HepG2 (cell line): Measurements from ENCODE around the gene RRN3. TPM values are rescaled to one million over a fixed set of nuclear protein-coding genes. Genes with fewer than 3 reads are reported as not detected.

Experiments used
- DNMT1 ChIP-seq: sonication (generic); formaldehyde crosslinking; IDR thresholded peaks from 2 replicates; pipeline ENCODE4 v1.5.1; 2020; ENCODE audit warnings: mild to moderate bottlenecking, missing genetic modification reagents
- EEA1 ChIP-seq: sonication (generic); formaldehyde crosslinking; IDR thresholded peaks from 2 replicates; pipeline ENCODE4 v1.5.1; 2020; ENCODE audit warnings: mild to moderate bottlenecking, missing genetic modification reagents, borderline replicate concordance
- KDM3A ChIP-seq: IDR thresholded peaks from 2 replicates; pipeline ENCODE4 v1.6.1; 2018; ENCODE audit warnings: low read depth, missing compliant biosample characterization
- MAF1 ChIP-seq: sonication (generic); formaldehyde crosslinking; IDR thresholded peaks from 2 replicates; pipeline ENCODE4 v1.5.0; 2020; ENCODE audit warnings: missing genetic modification reagents, borderline replicate concordance
- MEF2D ChIP-seq: sonication (generic); formaldehyde crosslinking; IDR thresholded peaks from 2 replicates; pipeline ENCODE4 v1.5.1; 2020; ENCODE audit warnings: mild to moderate bottlenecking, missing genetic modification reagents
- NBN ChIP-seq: fragments of 450-650 bp; conservative IDR thresholded peaks from 2 replicates; pipeline ENCODE4 v1.6.1; 2017
- NKX3-1 ChIP-seq: sonication (generic); formaldehyde crosslinking; IDR thresholded peaks from 2 replicates; pipeline ENCODE4 v1.5.0; 2020; ENCODE audit warnings: missing genetic modification reagents
- REL ChIP-seq: sonication (generic); formaldehyde crosslinking; conservative IDR thresholded peaks from 2 replicates; pipeline ENCODE4 v1.8.0; 2022; ENCODE audit warnings: mild to moderate bottlenecking, missing genetic modification reagents, moderate library complexity
- XRCC5 ChIP-seq: fragments of 200-400 bp; formaldehyde crosslinking; optimal IDR thresholded peaks from 2 replicates; pipeline ENCODE3; 2017; ENCODE audit warnings: mild to moderate bottlenecking, low read length
- ZNF407 ChIP-seq: sonication (generic); formaldehyde crosslinking; IDR thresholded peaks from one replicate; pipeline ENCODE4 v1.5.1; 2020; ENCODE audit warnings: mild to moderate bottlenecking, missing genetic modification reagents; ENCODE audit errors: not compliant biosample characterization
- ZNF747 ChIP-seq: sonication (generic); formaldehyde crosslinking; IDR thresholded peaks from 2 replicates; pipeline ENCODE4 v1.8.1; 2023; ENCODE audit warnings: missing genetic modification reagents, mild to moderate bottlenecking, borderline replicate concordance
- ZNF839 ChIP-seq: sonication (generic); formaldehyde crosslinking; IDR thresholded peaks from 2 replicates; pipeline ENCODE4 v1.4.0; 2020; ENCODE audit warnings: missing genetic modification reagents, mild to moderate bottlenecking, borderline replicate concordance
- polyA plus RNA-seq, 8 experiments: library from polyadenylated mRNA; depleted of rRNA in 3 of 8; stranded (reverse) in 7 of 8; unstranded in 1 of 8; fragments of >200 nt; fragmentation: Illumina TruSeq in 4 of 8; extraction: Trizol in 4 of 8; gene quantifications; 2 replicates each; pipeline versions ENCODE4 v1.2.1 to v1.2.3, GENCODE V29; 2011 to 2016; ENCODE audit warnings: low read depth in 4 of 8, missing spikeins in 1 of 8, mixed read lengths in 1 of 8; ENCODE audit not compliant: insufficient read depth in 1 of 8
- total RNA-seq, 5 experiments: library from RNA; depleted of rRNA; stranded (reverse); fragments of >200 nt; fragmentation: Illumina TruSeq; extraction: Trizol; gene quantifications; 2 replicates each; pipeline ENCODE4 v1.2.3, GENCODE V29; 2016; ENCODE audit warnings: low read depth in 1 of 5
- TF ChIP-seq, protein P1 (sequence below): sonication (generic); formaldehyde crosslinking; IDR thresholded peaks from 2 replicates; pipeline ENCODE4 v1.5.0; 2020; ENCODE audit warnings: mild to moderate bottlenecking, missing genetic modification reagents, borderline replicate concordance
- TF ChIP-seq, protein P2 (sequence below): sonication (generic); formaldehyde crosslinking; IDR thresholded peaks from 2 replicates; pipeline ENCODE4 v1.4.0; 2020; ENCODE audit warnings: missing genetic modification reagents

The RRN3 gene
- total and polyA plus RNA-seq, 2 of the 13 experiments (the other 11 are each of a cell fraction or from before 2014, with no cell fraction given): 45.8 to 67.0 TPM

DNA sequence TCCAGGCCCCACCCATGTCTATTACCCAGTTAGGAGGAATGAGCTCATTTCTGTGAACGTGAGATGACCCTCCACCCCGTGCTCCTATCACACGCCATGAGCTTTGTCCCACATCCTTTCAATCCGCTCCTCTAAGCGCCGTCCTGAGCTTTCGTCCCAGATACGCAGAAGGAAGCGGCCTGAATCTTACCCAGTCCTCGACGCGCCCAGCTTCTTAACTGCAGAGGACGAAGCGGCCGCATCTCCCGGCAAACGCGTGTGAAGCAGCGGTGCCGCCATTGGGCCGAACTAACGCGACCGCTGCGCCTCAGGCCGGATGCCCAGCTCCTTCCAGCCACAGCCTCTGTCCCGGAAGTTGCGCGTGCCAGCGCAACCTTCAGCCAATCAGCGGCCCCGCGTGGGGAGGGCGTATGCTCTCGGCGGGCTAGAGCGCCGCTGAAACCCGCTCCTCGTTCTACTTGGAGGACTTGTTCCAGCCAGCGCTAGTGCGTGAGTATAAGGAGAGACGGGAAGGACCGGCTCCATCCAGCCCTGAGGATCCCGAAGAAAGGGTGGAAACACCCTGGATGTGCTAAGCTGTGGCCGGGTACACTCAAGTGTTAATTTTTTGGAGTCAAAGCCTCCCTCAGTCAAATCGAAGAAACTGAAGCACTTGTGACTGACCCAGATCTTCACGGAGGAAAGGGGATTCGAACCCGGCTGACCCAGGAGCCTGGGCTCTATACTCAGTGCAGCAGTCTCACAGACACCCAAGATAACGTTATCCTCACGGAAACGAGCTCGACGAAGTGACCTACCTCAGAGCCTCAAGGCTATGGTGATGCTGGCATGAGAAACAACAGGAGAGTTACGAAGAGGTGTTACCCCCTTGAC lies at the start of gene RRN3 (continued):
- TF ChIP-seq, protein P1, sequence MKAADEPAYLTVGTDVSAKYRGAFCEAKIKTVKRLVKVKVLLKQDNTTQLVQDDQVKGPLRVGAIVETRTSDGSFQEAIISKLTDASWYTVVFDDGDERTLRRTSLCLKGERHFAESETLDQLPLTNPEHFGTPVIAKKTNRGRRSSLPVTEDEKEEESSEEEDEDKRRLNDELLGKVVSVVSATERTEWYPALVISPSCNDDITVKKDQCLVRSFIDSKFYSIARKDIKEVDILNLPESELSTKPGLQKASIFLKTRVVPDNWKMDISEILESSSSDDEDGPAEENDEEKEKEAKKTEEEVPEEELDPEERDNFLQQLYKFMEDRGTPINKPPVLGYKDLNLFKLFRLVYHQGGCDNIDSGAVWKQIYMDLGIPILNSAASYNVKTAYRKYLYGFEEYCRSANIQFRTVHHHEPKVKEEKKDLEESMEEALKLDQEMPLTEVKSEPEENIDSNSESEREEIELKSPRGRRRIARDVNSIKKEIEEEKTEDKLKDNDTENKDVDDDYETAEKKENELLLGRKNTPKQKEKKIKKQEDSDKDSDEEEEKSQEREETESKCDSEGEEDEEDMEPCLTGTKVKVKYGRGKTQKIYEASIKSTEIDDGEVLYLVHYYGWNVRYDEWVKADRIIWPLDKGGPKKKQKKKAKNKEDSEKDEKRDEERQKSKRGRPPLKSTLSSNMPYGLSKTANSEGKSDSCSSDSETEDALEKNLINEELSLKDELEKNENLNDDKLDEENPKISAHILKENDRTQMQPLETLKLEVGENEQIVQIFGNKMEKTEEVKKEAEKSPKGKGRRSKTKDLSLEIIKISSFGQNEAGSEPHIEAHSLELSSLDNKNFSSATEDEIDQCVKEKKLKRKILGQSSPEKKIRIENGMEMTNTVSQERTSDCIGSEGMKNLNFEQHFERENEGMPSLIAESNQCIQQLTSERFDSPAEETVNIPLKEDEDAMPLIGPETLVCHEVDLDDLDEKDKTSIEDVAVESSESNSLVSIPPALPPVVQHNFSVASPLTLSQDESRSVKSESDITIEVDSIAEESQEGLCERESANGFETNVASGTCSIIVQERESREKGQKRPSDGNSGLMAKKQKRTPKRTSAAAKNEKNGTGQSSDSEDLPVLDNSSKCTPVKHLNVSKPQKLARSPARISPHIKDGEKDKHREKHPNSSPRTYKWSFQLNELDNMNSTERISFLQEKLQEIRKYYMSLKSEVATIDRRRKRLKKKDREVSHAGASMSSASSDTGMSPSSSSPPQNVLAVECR (CRISPR knock-in tag): peak; percentile 97
- TF ChIP-seq DNMT1: peak; percentile 66; the same call in 1 of the 2 replicates
- TF ChIP-seq MEF2D (CRISPR knock-in tag): peak; percentile 95
- TF ChIP-seq ZNF407 (CRISPR knock-in tag): peak; percentile 31
- TF ChIP-seq XRCC5: peak; percentile 69
- TF ChIP-seq ZNF839 (CRISPR knock-in tag): peak; percentile 82; the same call in 1 of the 2 replicates
- TF ChIP-seq ZNF747 (CRISPR knock-in tag): peak; percentile 96; the same call in 1 of the 2 replicates
- 0 out of 2 replicates have a peak, but pooled peaks have one; percentile 48 for TF ChIP-seq MAF1 (CRISPR knock-in tag)
- peak; percentile 82; the same call in 1 of the 2 replicates for TF ChIP-seq EEA1
- TF ChIP-seq REL: peak; percentile 68; the same call in 1 of the 2 replicates
- TF ChIP-seq KDM3A (CRISPR knock-in tag): peak; percentile 97
- TF ChIP-seq NKX3-1 (CRISPR knock-in tag): peak; percentile 48; the same call in 1 of the 2 replicates
- 0 out of 2 replicates have a peak, but pooled peaks have one; percentile 19 for TF ChIP-seq NBN
- TF ChIP-seq, protein P2, sequence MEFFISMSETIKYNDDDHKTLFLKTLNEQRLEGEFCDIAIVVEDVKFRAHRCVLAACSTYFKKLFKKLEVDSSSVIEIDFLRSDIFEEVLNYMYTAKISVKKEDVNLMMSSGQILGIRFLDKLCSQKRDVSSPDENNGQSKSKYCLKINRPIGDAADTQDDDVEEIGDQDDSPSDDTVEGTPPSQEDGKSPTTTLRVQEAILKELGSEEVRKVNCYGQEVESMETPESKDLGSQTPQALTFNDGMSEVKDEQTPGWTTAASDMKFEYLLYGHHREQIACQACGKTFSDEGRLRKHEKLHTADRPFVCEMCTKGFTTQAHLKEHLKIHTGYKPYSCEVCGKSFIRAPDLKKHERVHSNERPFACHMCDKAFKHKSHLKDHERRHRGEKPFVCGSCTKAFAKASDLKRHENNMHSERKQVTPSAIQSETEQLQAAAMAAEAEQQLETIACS: peak; percentile 48; the same call in 1 of the 2 replicates
